CD4-positive, alpha-beta memory T cell (primary cell): Measurements from ENCODE around the gene OR6N1. TPM values are rescaled to one million over a fixed set of nuclear protein-coding genes. Genes with fewer than 3 reads are reported as not detected.

ENCODE experiments used
- CTCF ChIA-PET: fragments of 350-600 bp; sonication (Branson Sonifier 250); formaldehyde crosslinking; loops from one replicate; lab custom pipeline; 2021; ENCODE audit warnings: inconsistent platforms; ENCODE audit not compliant: partially characterized antibody; lab: Charles Lee
- POLR2A ChIA-PET: fragments of 350-600 bp; sonication (Branson Sonifier 250); formaldehyde crosslinking; loops from one replicate; lab custom pipeline; 2021; ENCODE audit not compliant: partially characterized antibody; lab: Charles Lee
- DNase-seq, 5 donors: peaks; one replicate each; pipeline versions ENCODE4 v3.0.0 to v3.0.0-alpha.2; 2020 to 2022; ENCODE audit warnings: mixed read lengths in 1 of 5
- H3K27ac ChIP-seq: one replicate; pipeline ENCODE4 v1.7.0; 2013; ENCODE audit warnings: low read depth, low read length
- H3K27me3 ChIP-seq: 2 replicates; pipeline ENCODE4 v1.7.0; 2013; ENCODE audit warnings: mild to moderate bottlenecking, low read length, moderate library complexity; ENCODE audit not compliant: insufficient read depth
- H3K36me3 ChIP-seq: 2 replicates; pipeline ENCODE4 v1.7.0; 2013; ENCODE audit warnings: mild to moderate bottlenecking, low read length, moderate library complexity; ENCODE audit not compliant: insufficient read depth
- H3K4me1 ChIP-seq: 2 replicates; pipeline ENCODE4 v1.7.0; 2013; ENCODE audit warnings: mild to moderate bottlenecking, low read length, moderate library complexity; ENCODE audit not compliant: insufficient read depth
- H3K4me3 ChIP-seq, 2 donors: one replicate each; pipeline ENCODE4 v1.7.0; 2013; ENCODE audit warnings: low read length in 2 of 2, mild to moderate bottlenecking in 1 of 2
- H3K9me3 ChIP-seq, 2 donors: one replicate each; pipeline ENCODE4 v1.7.0; 2013; ENCODE audit warnings: low read length in 2 of 2, control low read depth in 1 of 2; ENCODE audit not compliant: control insufficient read depth in 1 of 2
- H3K27ac Mint-ChIP-seq, 7 donors: one replicate each; pipeline ENCODE4 v1.8.0; 2020 to 2021; ENCODE audit warnings: mixed read lengths in 7 of 7, mild to moderate bottlenecking in 6 of 7, inconsistent platforms in 3 of 7, moderate library complexity in 3 of 7
- H3K27me3 Mint-ChIP-seq, 2 donors: one replicate each; pipeline ENCODE4 v1.8.0; 2020 to 2021; ENCODE audit warnings: mixed read lengths in 2 of 2
- H3K36me3 Mint-ChIP-seq, 2 donors: one replicate each; pipeline ENCODE4 v1.8.0; 2020 to 2021; ENCODE audit warnings: mixed read lengths in 2 of 2, inconsistent platforms in 1 of 2, mild to moderate bottlenecking in 1 of 2
- H3K4me1 Mint-ChIP-seq, 4 donors: one replicate each; pipeline ENCODE4 v1.8.0; 2020 to 2021; ENCODE audit warnings: mixed read lengths in 4 of 4, mild to moderate bottlenecking in 1 of 4
- H3K4me3 Mint-ChIP-seq, 8 donors: one replicate each; pipeline ENCODE4 v1.8.0; 2020 to 2021; ENCODE audit warnings: mixed read lengths in 8 of 8, mild to moderate bottlenecking in 7 of 8, moderate library complexity in 6 of 8, inconsistent platforms in 3 of 8
- H3K9me3 Mint-ChIP-seq, 8 donors: one replicate each; pipeline ENCODE4 v1.8.0; 2020 to 2021; ENCODE audit warnings: mixed read lengths in 8 of 8, mild to moderate bottlenecking in 5 of 8, inconsistent platforms in 3 of 8, moderate library complexity in 1 of 8
- intact Hi-C: fragments of 100-400 bp; cut with micrococcal nuclease; formaldehyde crosslinking; loops from one replicate; pipeline ENCODE4 v1.15.1; 2023
- polyA plus RNA-seq, 2 donors: library from polyadenylated mRNA; unstranded; fragments of 300-500 nt; fragmentation: Illumina TruSeq; gene quantifications; one replicate each; pipeline ENCODE4 v1.2.3, GENCODE V29; 2021
- total RNA-seq, 2 experiments: library from RNA; stranded (reverse); gene quantifications; one replicate each; pipeline ENCODE4 v1.2.3, GENCODE V29; 2021

OR6N1 gene
- total and polyA plus RNA-seq, 4 experiments from 2014 or later: not detected

- no peaks in the 10 kb centered on the region for H3K4me1 Mint-ChIP-seq
- H3K27ac Mint-ChIP-seq: no peak overlapping the region
- ChIA-PET POLR2A (no interaction called here), CTCF (no interaction called here)
- H3K4me3 Mint-ChIP-seq: no peak overlapping the region
- H3K36me3 Mint-ChIP-seq: no peaks in the 10 kb centered on the region
- intact Hi-C loops: no loop called here
- H3K4me3 ChIP-seq: no peak overlapping the region
- no peaks in the 10 kb centered on the region for H3K4me1 ChIP-seq
- H3K36me3 ChIP-seq: no peaks in the 10 kb centered on the region
- DNase-seq: no peak
- peaks cover 17 to 18% of the 10 kb centered on the region in 2 donors for H3K27me3 Mint-ChIP-seq
- no peaks in the 10 kb centered on the region for H3K9me3 Mint-ChIP-seq
- no peaks in the 10 kb centered on the region for H3K9me3 ChIP-seq
- no peaks in the 10 kb centered on the region for H3K27me3 ChIP-seq
- H3K27ac ChIP-seq: no peak overlapping the region
Measured at GRCh38 chr1:158724442-158724841, 47.6 kb downstream of the OR6N1 start.

- Mint-ChIP-seq H3K4me1 (no peaks in the 10 kb centered on the region), H3K36me3 (no peaks in the 10 kb centered on the region), H3K27ac (no peak within 1 kb of the TSS), H3K27me3 (peaks cover 13 to 21% of the 10 kb centered on the region in 2 donors), H3K4me3 (no peak within 1 kb of the TSS), H3K9me3 (no peaks in the 10 kb centered on the region)
- Histone ChIP-seq H3K9me3 (no peaks in the 10 kb centered on the region), H3K27me3 (no peaks in the 10 kb centered on the region), H3K4me1 (no peaks in the 10 kb centered on the region), H3K36me3 (no peaks in the 10 kb centered on the region), H3K27ac (no peak within 1 kb of the TSS), H3K4me3 (no peak within 1 kb of the TSS)
- CTCF ChIA-PET: no interaction called here
- POLR2A ChIA-PET: interaction anchor here (0.6 kb wide), 1 partner anchor 1062 kb away, joined by 3 read pairs; no protein-coding TSS in a partner anchor
- DNase-seq: no peak
- intact Hi-C loops: no loop called here
Measured at GRCh38 chr1:158720620-158721019, 51.4 kb downstream of the OR6N1 start, which contains the start of gene OR6K3. Gene OR6K3 (minus strand): TSS chr1:158720720. CDS start chr1:158718115, 2,605 bp downstream.

GRCh38 chr1:158719664-158720063 lies 52.3 kb downstream of the OR6N1 start:
- no peak overlapping the region for H3K27ac ChIP-seq
- no peaks in the 10 kb centered on the region for H3K36me3 Mint-ChIP-seq
- H3K27me3 ChIP-seq: no peaks in the 10 kb centered on the region
- POLR2A ChIA-PET: no interaction called here
- H3K36me3 ChIP-seq: no peaks in the 10 kb centered on the region
- CTCF ChIA-PET: no interaction called here
- H3K27ac Mint-ChIP-seq: no peak overlapping the region
- no peak for DNase-seq
- no peaks in the 10 kb centered on the region for H3K4me1 ChIP-seq
- no peaks in the 10 kb centered on the region for H3K9me3 Mint-ChIP-seq
- no peak overlapping the region for H3K4me3 ChIP-seq
- no peak overlapping the region for H3K4me3 Mint-ChIP-seq
- intact Hi-C loops: no loop called here
- no peaks in the 10 kb centered on the region for H3K4me1 Mint-ChIP-seq
- no peaks in the 10 kb centered on the region for H3K9me3 ChIP-seq
- H3K27me3 Mint-ChIP-seq: peaks cover 10 to 22% of the 10 kb centered on the region in 2 donors

GRCh38 chr1:158717344-158717743 lies 54.7 kb downstream of the OR6N1 start:
- intact Hi-C loops: no loop called here
- H3K27me3 ChIP-seq: no peaks in the 10 kb centered on the region
- no peak overlapping the region for H3K4me3 ChIP-seq
- no peaks in the 10 kb centered on the region for H3K36me3 Mint-ChIP-seq
- no peaks in the 10 kb centered on the region for H3K4me1 ChIP-seq
- H3K36me3 ChIP-seq: no peaks in the 10 kb centered on the region
- no peak overlapping the region for H3K4me3 Mint-ChIP-seq
- no peak overlapping the region for H3K27ac ChIP-seq
- H3K4me1 Mint-ChIP-seq: no peaks in the 10 kb centered on the region
- DNase-seq: no peak
- peaks cover 8 to 18% of the 10 kb centered on the region in 2 donors for H3K27me3 Mint-ChIP-seq
- no peaks in the 10 kb centered on the region for H3K9me3 ChIP-seq
- POLR2A ChIA-PET: no interaction called here
- H3K9me3 Mint-ChIP-seq: no peaks in the 10 kb centered on the region
- H3K27ac Mint-ChIP-seq: no peak overlapping the region
- CTCF ChIA-PET: no interaction called here

GRCh38 chr1:158716335-158716734 lies 55.7 kb downstream of the OR6N1 start:
- intact Hi-C loops: no loop called here
- no peaks in the 10 kb centered on the region for H3K4me1 Mint-ChIP-seq
- Histone ChIP-seq H3K9me3 (no peaks in the 10 kb centered on the region), H3K27ac (no peak overlapping the region), H3K36me3 (no peaks in the 10 kb centered on the region), H3K4me1 (no peaks in the 10 kb centered on the region), H3K4me3 (no peak overlapping the region), H3K27me3 (no peaks in the 10 kb centered on the region)
- peaks cover 7 to 20% of the 10 kb centered on the region in 2 donors for H3K27me3 Mint-ChIP-seq
- no peak overlapping the region for H3K27ac Mint-ChIP-seq
- CTCF ChIA-PET: no interaction called here
- POLR2A ChIA-PET: no interaction called here
- no peak overlapping the region for H3K4me3 Mint-ChIP-seq
- H3K36me3 Mint-ChIP-seq: no peaks in the 10 kb centered on the region
- H3K9me3 Mint-ChIP-seq: no peaks in the 10 kb centered on the region
- no peak for DNase-seq

- ChIA-PET CTCF (no interaction called here), POLR2A (no interaction called here)
- H3K4me3 ChIP-seq: no peak overlapping the region
- Mint-ChIP-seq H3K36me3 (no peaks in the 10 kb centered on the region), H3K27me3 (peaks cover 11 to 19% of the 10 kb centered on the region in 2 donors), H3K9me3 (no peaks in the 10 kb centered on the region), H3K4me3 (no peak overlapping the region), H3K27ac (no peak overlapping the region), H3K4me1 (no peaks in the 10 kb centered on the region)
- H3K9me3 ChIP-seq: no peaks in the 10 kb centered on the region
- no peaks in the 10 kb centered on the region for H3K36me3 ChIP-seq
- intact Hi-C loops: no loop called here
- H3K27me3 ChIP-seq: no peaks in the 10 kb centered on the region
- DNase-seq: no peak
- no peaks in the 10 kb centered on the region for H3K4me1 ChIP-seq
- H3K27ac ChIP-seq: no peak overlapping the region
Measured at GRCh38 chr1:158714754-158715153, 57.2 kb downstream of the OR6N1 start.

Other genes with a start within 250 kb of the OR6N1 start
- not detected for gene OR6Y1, start 217.8 kb downstream of the OR6N1 start, total RNA-seq
- not detected for gene OR6Y1, start 217.8 kb downstream of the OR6N1 start, polyA plus RNA-seq
- not detected for gene OR6P1, start 201.6 kb downstream of the OR6N1 start, total RNA-seq
- not detected for gene OR6P1, start 201.6 kb downstream of the OR6N1 start, polyA plus RNA-seq
- gene OR10X1, start 192.3 kb downstream of the OR6N1 start, total RNA-seq: not detected
- gene OR10X1, start 192.3 kb downstream of the OR6N1 start, polyA plus RNA-seq: not detected
- not detected for gene OR10Z1, start 166.9 kb downstream of the OR6N1 start, total RNA-seq
- not detected for gene OR10Z1, start 166.9 kb downstream of the OR6N1 start, polyA plus RNA-seq
- gene SPTA1, start 85.5 kb downstream of the OR6N1 start, total RNA-seq: not detected
- gene SPTA1, start 85.5 kb downstream of the OR6N1 start, polyA plus RNA-seq: not detected
- gene OR6K2, start 71.5 kb downstream of the OR6N1 start, total RNA-seq: not detected
- gene OR6K2, start 71.5 kb downstream of the OR6N1 start, polyA plus RNA-seq: not detected
- not detected for gene OR6K3, start 51.5 kb downstream of the OR6N1 start, total RNA-seq
- gene OR6K3, start 51.5 kb downstream of the OR6N1 start, polyA plus RNA-seq: not detected
- gene OR6K6, start 17.5 kb downstream of the OR6N1 start, total RNA-seq: not detected
- gene OR6K6, start 17.5 kb downstream of the OR6N1 start, polyA plus RNA-seq: not detected
- gene OR6N2, start 9.0 kb upstream of the OR6N1 start, total RNA-seq: not detected
- not detected for gene OR6N2, start 9.0 kb upstream of the OR6N1 start, polyA plus RNA-seq
- under 1 TPM; 0.50 to 0.55 TPM for gene MNDA, start 59.2 kb upstream of the OR6N1 start, total RNA-seq
- gene MNDA, start 59.2 kb upstream of the OR6N1 start, polyA plus RNA-seq: under 1 TPM; 0.29 to 0.57 TPM
- 10 to 100 TPM; 83.6 to 93.8 TPM for gene PYHIN1, start 159.4 kb upstream of the OR6N1 start, total RNA-seq
- gene PYHIN1, start 159.4 kb upstream of the OR6N1 start, polyA plus RNA-seq: 10 to 100 TPM; 41.9 to 58.0 TPM
- 100 to 1,000 TPM; 160 to 162 TPM for gene IFI16, start 237.7 kb upstream of the OR6N1 start, total RNA-seq
- 100 to 1,000 TPM in 1 of 2 donors, 10 to 100 TPM in 1; 53.2 to 131 TPM for gene IFI16, start 237.7 kb upstream of the OR6N1 start, polyA plus RNA-seq